GM12801 (cell line): ENCODE results near the gene SPATA19.

Source experiments
- TF ChIP-seq, protein P1 (sequence below): IDR thresholded peaks from one replicate; pipeline ENCODE4 v1.5.1; 2011; ENCODE audit warnings: control low read depth; ENCODE audit not compliant: insufficient read length; ENCODE audit errors: extremely low read depth

Gene SPATA19

DNA sequence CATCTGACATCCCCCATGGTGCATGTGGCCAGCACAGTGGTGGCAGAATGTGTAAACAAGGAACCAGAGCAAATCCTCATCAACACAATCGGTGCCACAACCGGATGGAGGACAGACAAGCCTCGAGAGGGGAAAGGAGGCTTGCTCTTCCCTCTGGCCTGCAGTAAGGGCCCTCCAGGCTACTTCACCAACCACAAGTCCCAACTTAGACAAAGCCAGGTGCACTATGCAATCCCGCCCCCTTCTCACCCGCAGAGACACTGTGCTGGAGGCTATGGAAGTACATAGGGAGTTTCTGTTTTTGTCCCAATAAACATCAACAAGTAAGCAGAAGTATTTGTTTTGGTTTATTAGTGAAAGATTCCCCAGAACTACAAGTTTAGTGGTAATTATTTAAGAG lies 54.3 kb downstream of the SPATA19 start:
- TF ChIP-seq, protein P1, sequence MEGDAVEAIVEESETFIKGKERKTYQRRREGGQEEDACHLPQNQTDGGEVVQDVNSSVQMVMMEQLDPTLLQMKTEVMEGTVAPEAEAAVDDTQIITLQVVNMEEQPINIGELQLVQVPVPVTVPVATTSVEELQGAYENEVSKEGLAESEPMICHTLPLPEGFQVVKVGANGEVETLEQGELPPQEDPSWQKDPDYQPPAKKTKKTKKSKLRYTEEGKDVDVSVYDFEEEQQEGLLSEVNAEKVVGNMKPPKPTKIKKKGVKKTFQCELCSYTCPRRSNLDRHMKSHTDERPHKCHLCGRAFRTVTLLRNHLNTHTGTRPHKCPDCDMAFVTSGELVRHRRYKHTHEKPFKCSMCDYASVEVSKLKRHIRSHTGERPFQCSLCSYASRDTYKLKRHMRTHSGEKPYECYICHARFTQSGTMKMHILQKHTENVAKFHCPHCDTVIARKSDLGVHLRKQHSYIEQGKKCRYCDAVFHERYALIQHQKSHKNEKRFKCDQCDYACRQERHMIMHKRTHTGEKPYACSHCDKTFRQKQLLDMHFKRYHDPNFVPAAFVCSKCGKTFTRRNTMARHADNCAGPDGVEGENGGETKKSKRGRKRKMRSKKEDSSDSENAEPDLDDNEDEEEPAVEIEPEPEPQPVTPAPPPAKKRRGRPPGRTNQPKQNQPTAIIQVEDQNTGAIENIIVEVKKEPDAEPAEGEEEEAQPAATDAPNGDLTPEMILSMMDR = no peak
